Testis (tissue), 2 donors: Measurements from ENCODE around the gene AP2A2.

Source experiments
- POLR2A ChIP-seq: fragments of 450-650 bp; IDR thresholded peaks from one replicate; pipeline ENCODE4 v1.6.1; 2017; ENCODE audit warnings: antibody characterized with exemption, mild to moderate bottlenecking, moderate library complexity
- TF ChIP-seq, protein P1 (sequence below), 3 experiments: fragments of 450-650 bp in 2 of 3; fragments of 200-600 bp in 1 of 3; sonication (generic) in 1 of 3; IDR thresholded peaks; one replicate each; pipeline ENCODE4 v1.5.1; 2016 to 2019; ENCODE audit warnings: antibody characterized with exemption in 3 of 3, mild to moderate bottlenecking in 2 of 3, moderate library complexity in 1 of 3

DNA sequence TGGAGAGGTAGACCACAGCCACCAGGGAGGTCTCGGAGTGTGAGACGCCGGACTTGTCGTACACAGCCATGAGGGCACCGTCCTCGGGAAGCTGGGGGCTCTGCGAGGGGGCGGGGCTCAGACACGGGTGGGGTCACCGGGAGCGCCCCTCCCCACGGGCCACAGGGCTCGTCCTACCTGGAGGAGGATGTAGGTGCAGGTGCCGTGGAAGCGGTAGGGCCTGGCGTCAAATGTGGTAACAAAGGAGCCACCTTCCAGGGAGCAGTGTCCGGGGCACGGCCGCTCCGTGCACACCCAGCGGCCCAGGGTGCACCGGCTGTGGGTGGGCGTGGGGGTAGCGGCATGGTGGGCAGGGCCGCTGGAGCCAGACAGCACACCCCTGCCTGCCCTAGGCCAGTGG is 103.4 kb downstream of the AP2A2 start:
- no peak for TF ChIP-seq POLR2A
- TF ChIP-seq, protein P1, sequence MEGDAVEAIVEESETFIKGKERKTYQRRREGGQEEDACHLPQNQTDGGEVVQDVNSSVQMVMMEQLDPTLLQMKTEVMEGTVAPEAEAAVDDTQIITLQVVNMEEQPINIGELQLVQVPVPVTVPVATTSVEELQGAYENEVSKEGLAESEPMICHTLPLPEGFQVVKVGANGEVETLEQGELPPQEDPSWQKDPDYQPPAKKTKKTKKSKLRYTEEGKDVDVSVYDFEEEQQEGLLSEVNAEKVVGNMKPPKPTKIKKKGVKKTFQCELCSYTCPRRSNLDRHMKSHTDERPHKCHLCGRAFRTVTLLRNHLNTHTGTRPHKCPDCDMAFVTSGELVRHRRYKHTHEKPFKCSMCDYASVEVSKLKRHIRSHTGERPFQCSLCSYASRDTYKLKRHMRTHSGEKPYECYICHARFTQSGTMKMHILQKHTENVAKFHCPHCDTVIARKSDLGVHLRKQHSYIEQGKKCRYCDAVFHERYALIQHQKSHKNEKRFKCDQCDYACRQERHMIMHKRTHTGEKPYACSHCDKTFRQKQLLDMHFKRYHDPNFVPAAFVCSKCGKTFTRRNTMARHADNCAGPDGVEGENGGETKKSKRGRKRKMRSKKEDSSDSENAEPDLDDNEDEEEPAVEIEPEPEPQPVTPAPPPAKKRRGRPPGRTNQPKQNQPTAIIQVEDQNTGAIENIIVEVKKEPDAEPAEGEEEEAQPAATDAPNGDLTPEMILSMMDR (IDR thresholded peaks at IDR 0.05), result no peak
